Thoracic aorta (tissue), 2 donors: Measurements from ENCODE around the gene NFE2L2. TPM values are rescaled to one million over a fixed set of nuclear protein-coding genes. Genes with fewer than 3 reads are reported as not detected.
"Not testable (repeated sequence)": the region's sequence is repeated elsewhere in the genome, so short reads cannot be mapped to it uniquely, and the experiment has no call there.

Experiments used
- ATAC-seq: fragments of 150-250 bp; one replicate; pipeline ENCODE4 v1.8.0; 2017; ENCODE audit warnings: low read depth; ENCODE audit not compliant: insufficient number of reproducible peaks, low FRiP score
- DNase-seq: peaks from one replicate; pipeline ENCODE4 v3.0.0-alpha.2; 2020; ENCODE audit warnings: low spot score
- H3K27ac ChIP-seq, 2 donors: fragments of 200-600 bp; sonication (generic); 1 replicate in 1 of 2; 2 replicates in 1 of 2; pipeline ENCODE4 v1.5.1; 2016; ENCODE audit warnings: mild to moderate bottlenecking in 2 of 2, moderate library complexity in 2 of 2
- H3K27me3 ChIP-seq: fragments of 200-600 bp; sonication (generic); replicated peaks from 2 replicates; pipeline ENCODE4 v1.6.0; 2016; ENCODE audit warnings: mild to moderate bottlenecking; ENCODE audit not compliant: insufficient read depth
- H3K36me3 ChIP-seq: fragments of 200-600 bp; sonication (generic); one replicate; pipeline ENCODE4 v1.5.1; 2016
- H3K4me1 ChIP-seq, 2 donors: fragments of 200-600 bp; sonication (generic); 1 replicate in 1 of 2; 2 replicates in 1 of 2; pipeline versions ENCODE4 v1.5.1 to v1.6.0; 2016; ENCODE audit warnings: low read depth in 2 of 2, mild to moderate bottlenecking in 1 of 2; ENCODE audit not compliant: control insufficient read depth in 1 of 2
- H3K4me3 ChIP-seq: fragments of 200-600 bp; sonication (generic); 2 replicates; pipeline ENCODE4 v1.5.1; 2016; ENCODE audit warnings: mild to moderate bottlenecking
- H3K9me3 ChIP-seq: fragments of 200-600 bp; sonication (generic); 2 replicates; pipeline ENCODE4 v1.5.1; 2016
- CTCF ChIP-seq: fragments of 200-600 bp; sonication (generic); IDR thresholded peaks from one replicate; pipeline ENCODE4 v1.5.1; 2019; ENCODE audit warnings: antibody characterized with exemption
- total RNA-seq, 2 donors: library from RNA; depleted of rRNA; stranded (reverse); fragments of >200 nt; gene quantifications; one replicate each; pipeline versions ENCODE4 v1.1.0 to v1.2.3, GENCODE V29; 2016

Gene NFE2L2
- total RNA-seq, 2 donors from 2014 or later = 64.3 to 155 TPM

GRCh38 chr2:177234267-177234666 is 30.3 kb downstream of the NFE2L2 start:
- Histone ChIP-seq H3K27ac (no peak overlapping the region), H3K27me3 (no peaks in the 10 kb centered on the region), H3K9me3 (no peaks in the 10 kb centered on the region), H3K4me3 (no peak overlapping the region), H3K4me1 (peaks cover 36 to 66% of the 10 kb centered on the region in 2 donors), H3K36me3 (peaks cover 30% of the 10 kb centered on the region)
- no peak for TF ChIP-seq CTCF
- ATAC-seq = no peak
- DNase-seq = no peak

GRCh38 chr2:177232098-177232704 is 32.3 kb downstream of the NFE2L2 start:
- Histone ChIP-seq H3K27ac (no peak overlapping the region), H3K4me1 (peaks cover 17 to 45% of the 10 kb centered on the region in 2 donors), H3K9me3 (no peaks in the 10 kb centered on the region), H3K36me3 (peaks cover 34% of the 10 kb centered on the region), H3K4me3 (no peak overlapping the region), H3K27me3 (no peaks in the 10 kb centered on the region)
- ATAC-seq (no peak), DNase-seq (no peak)
- TF ChIP-seq CTCF = no peak

- Histone ChIP-seq H3K9me3 (no peaks in the 10 kb centered on the region), H3K36me3 (peaks cover 34% of the 10 kb centered on the region), H3K27me3 (no peaks in the 10 kb centered on the region), H3K4me3 (no peak overlapping the region), H3K27ac (no peak overlapping the region), H3K4me1 (peaks cover 9 to 36% of the 10 kb centered on the region in 2 donors)
- TF ChIP-seq CTCF = no peak
- ATAC-seq (no peak), DNase-seq (no peak)
These were observed 33.3 kb downstream of the NFE2L2 start for GRCh38 chr2:177231270-177231669.

GRCh38 chr2:177229442-177230242 is 34.9 kb downstream of the NFE2L2 start:
- no peak for TF ChIP-seq CTCF
- Histone ChIP-seq H3K4me3 (no peak overlapping the region), H3K9me3 (no peaks in the 10 kb centered on the region), H3K36me3 (peaks cover 34% of the 10 kb centered on the region), H3K27ac (no peak overlapping the region), H3K4me1 (peaks cover 5 to 22% of the 10 kb centered on the region in 2 donors), H3K27me3 (no peaks in the 10 kb centered on the region)
- DNase-seq = no peak
- ATAC-seq = no peak

GRCh38 chr2:177225965-177226360 is 38.6 kb downstream of the NFE2L2 start:
- Histone ChIP-seq H3K9me3 (no peaks in the 10 kb centered on the region), H3K4me3 (no peak overlapping the region), H3K27ac (no peak overlapping the region), H3K4me1 (peaks cover 0 to 8% of the 10 kb centered on the region in 2 donors), H3K36me3 (peaks cover 31% of the 10 kb centered on the region), H3K27me3 (no peaks in the 10 kb centered on the region)
- TF ChIP-seq CTCF = no peak
- DNase-seq (no peak), ATAC-seq (no peak)

- ATAC-seq, H3K9me3 ChIP-seq, DNase-seq, H3K27ac ChIP-seq, H3K27me3 ChIP-seq, H3K4me3 ChIP-seq: not testable (repeated sequence)
- peaks cover 7 to 28% of the 10 kb centered on the region in 2 donors for H3K4me1 ChIP-seq
- H3K36me3 ChIP-seq = peaks cover 23% of the 10 kb centered on the region
These were observed 41.1 kb downstream of the NFE2L2 start for GRCh38 chr2:177223436-177223835.
